ENCODE measurements around the gene PCBP4.

PCBP4 gene

GRCh38 chr3:51978143-51978502 lies 10.9 kb upstream of the PCBP4 start:
- H3K27ac ChIP-seq = no peak overlapping the region
- no peak for TF ChIP-seq CTCF (IDR thresholded peaks at IDR 0.05)
- DNase-seq (ENCODE audit: low spot score) = no peak
- no peak overlapping the region for H3K4me3 ChIP-seq

GRCh38 chr3:51977446-51978142 lies 10.3 kb upstream of the PCBP4 start:
- H3K27ac ChIP-seq = no peak overlapping the region
- DNase-seq (ENCODE audit: low spot score) = no peak
- H3K4me3 ChIP-seq = no peak overlapping the region
- TF ChIP-seq CTCF (IDR thresholded peaks at IDR 0.05) = no peak

GRCh38 chr3:51975852-51976549 lies 8.7 kb upstream of the PCBP4 start:
- H3K27ac ChIP-seq = peak overlapping the region in 1 of 2 donors; percentile 93
- peak; percentile 84 for DNase-seq (ENCODE audit: low spot score)
- H3K4me3 ChIP-seq = peak overlapping the region; percentile 93
- TF ChIP-seq CTCF (IDR thresholded peaks at IDR 0.05) = no peak

GRCh38 chr3:51974963-51975851 lies 8.0 kb upstream of the PCBP4 start, which contains the start of gene ABHD14A:
ABHD14A (plus strand) TSS chr3:51975064; CDS start chr3:51975136, 72 bp downstream.
- peak; percentile 80 for DNase-seq (ENCODE audit: low spot score)
- no peak for TF ChIP-seq CTCF (IDR thresholded peaks at IDR 0.05)

GRCh38 chr3:51974277-51974962 lies 7.2 kb upstream of the PCBP4 start:
- TF ChIP-seq CTCF (IDR thresholded peaks at IDR 0.05) = peak; percentile 34
- H3K4me3 ChIP-seq = peak overlapping the region; percentile 93
- peak; percentile 80 for DNase-seq (ENCODE audit: low spot score)

More at GRCh38 chr3:51974963-51975851, 8.0 kb upstream of the PCBP4 start, which contains the start of gene ABHD14A:
- Histone ChIP-seq H3K27ac (peak within 1 kb of the TSS; percentile 86 to 93), H3K4me3 (peak within 1 kb of the TSS; percentile 93)

GRCh38 chr3:51971350-51971749 lies 4.1 kb upstream of the PCBP4 start:
- DNase-seq (ENCODE audit: low spot score) = no peak
- no peak overlapping the region for H3K27ac ChIP-seq
- no peak for TF ChIP-seq CTCF (IDR thresholded peaks at IDR 0.05)

More at GRCh38 chr3:51974277-51974962, 7.2 kb upstream of the PCBP4 start:
- H3K27ac ChIP-seq = peak overlapping the region; percentile 86 to 93

More at GRCh38 chr3:51971350-51971749, 4.1 kb upstream of the PCBP4 start:
- no peak overlapping the region for H3K4me3 ChIP-seq

Measured in coronary artery (tissue), 2 donors.